HG02943 (cell line): ENCODE data around the gene SLC25A41.

ENCODE experiments used
- ATAC-seq: cut with Tn5 transposase; IDR thresholded peaks from one replicate; pipeline ENCODE4 v1.9.1; 2021; ENCODE audit warnings: mild to moderate bottlenecking, low read depth, moderate library complexity; ENCODE audit not compliant: unreplicated experiment

The SLC25A41 gene

DNA sequence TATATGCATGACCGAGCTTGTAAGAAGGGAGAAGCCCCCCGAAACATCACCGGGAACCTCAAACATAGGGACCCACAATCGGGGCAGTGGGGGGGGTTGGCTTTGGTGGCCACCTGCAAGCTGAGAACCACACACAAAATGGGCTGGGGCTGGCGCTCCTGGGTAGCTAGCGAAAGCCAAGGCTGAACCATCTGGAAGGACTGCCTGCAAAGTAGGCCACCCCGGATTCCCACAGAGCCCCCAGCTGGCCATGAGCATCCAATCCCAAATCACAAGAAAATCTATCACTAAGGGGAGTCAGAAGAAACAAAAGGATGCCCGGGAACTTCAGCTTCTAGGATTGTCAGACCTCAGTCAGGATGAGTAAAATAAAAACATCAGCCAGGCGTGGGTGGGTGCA, 55.1 kb downstream of the SLC25A41 start:
- no peak for ATAC-seq

DNA sequence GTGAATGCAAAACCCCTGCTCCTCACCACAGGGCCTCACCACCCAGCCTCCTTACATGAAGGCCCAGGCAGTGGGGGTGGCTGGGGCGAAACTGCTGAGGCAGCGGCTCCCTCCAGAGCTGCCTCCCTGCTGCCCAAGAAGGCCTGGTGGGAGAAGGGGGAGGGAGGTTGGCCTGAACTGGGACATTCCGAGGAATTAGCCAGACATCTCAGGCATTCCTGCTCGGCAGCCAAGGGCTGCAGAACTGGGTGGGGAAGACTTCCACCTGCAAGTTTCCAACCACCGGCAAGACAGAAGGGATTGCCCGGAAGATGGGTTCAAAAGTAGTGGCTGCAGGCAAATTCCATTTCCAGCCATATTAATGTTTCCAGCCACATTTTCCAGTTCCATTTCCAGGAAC, 55.5 kb downstream of the SLC25A41 start:
- no peak for ATAC-seq

DNA sequence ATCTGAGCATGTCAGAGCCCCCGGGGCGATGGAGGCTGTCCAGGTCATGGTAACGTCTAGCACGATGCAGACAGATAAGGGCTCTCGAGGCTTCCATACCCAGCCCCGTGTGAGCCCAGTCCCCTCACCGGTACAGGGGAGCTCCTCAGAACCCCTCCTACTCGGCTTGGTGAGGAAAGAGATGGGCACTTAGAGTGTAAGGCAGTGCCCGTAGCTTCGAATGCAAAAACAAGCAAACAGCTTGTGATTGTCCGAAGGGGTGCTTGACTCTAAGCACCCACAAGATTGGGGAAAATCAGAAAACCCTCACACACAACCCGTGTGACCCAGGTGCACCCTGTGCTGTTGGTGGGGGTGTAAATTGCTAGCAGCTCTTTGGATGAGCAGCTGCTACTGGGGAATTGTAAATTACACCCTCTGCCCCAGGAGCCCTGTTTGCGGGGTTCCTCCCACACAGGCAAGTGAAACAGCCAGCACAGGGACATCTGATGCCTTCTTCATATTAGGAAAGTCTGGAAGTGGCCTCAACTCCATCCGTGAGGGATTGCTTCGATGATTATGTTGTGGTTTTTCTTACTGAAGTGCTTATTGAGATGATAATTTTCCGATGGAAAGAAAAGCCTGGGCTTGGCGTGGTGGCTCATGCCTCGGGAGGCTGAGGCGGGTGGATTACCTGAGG, 56.9 kb downstream of the SLC25A41 start:
- ATAC-seq: no peak
